Measurements from ENCODE around the gene EDIL3. TPM values are rescaled to one million over a fixed set of nuclear protein-coding genes. Genes with fewer than 3 reads are reported as not detected.
"Not testable (repeated sequence)": the region's sequence is repeated elsewhere in the genome, so short reads cannot be mapped to it uniquely, and the experiment has no call there.

The EDIL3 gene
- total RNA-seq, 1 donor from 2014 or later = 45.9 TPM

DNA sequence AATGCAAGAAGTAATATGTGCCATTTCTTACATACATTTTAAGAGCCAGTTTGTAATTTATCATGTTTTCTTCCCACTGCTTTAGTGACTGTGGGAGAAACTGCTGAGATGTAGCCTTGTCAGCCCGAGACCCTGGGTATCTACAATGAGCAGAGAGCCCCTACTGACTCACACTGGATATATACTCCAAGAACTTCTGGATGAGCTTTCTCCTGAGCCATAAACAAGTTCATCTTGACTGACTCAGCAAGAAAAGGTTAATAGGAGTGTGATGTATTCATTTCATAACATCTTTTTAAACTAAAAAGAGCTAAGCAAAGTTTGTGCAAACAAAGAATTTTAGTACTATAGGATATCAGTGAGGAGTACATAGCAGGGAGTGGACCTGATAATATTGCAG, 182.5 kb downstream of the EDIL3 start:
- no peak for DNase-seq (ENCODE audit: extremely low read depth, low read depth, low spot score)

DNA sequence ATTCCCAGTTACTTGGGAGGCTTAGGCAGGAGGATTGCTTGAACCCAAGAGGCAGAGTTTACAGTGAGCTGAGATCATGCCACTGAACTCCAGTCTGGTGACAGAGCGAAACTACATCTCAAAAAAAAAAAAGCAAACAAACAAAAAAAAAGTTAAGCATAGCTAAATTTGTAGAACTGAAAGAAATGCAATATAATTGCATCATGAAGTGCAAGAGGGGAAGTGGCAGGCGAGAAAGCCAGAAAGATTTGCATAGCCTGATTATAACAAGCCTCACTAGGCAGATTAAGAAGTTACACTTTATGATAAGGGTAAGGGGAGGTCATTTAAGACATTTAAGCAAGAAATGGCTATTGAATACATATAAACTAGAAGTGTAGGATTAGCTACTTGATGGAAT, 187.1 kb downstream of the EDIL3 start:
- no peak for DNase-seq (ENCODE audit: extremely low read depth, low read depth, low spot score)

DNA sequence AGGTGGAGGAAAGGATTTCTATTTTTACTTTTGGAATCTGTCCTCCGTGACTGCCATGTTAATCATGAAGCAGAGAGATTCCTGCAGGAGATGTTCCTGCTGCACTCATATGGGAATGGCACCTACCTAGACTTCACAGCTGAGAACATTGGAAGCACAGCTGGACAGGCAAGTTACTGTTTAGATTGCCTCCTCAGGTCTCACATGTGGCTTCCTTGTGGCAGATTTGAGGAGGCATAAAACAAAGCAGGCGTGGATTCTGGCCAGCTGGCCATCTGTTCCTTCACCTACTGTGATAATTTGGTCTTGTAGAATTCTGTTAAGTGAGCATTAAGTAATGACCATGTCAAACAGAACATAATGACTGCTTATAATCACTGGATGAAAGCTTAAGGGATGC, 193.4 kb downstream of the EDIL3 start:
- DNase-seq (ENCODE audit: extremely low read depth, low read depth, low spot score) = no peak

- no peak for DNase-seq (ENCODE audit: extremely low read depth, low read depth, low spot score)
Observed at GRCh38 chr5:84184857-84185256, 199.8 kb downstream of the EDIL3 start.

GRCh38 chr5:84181093-84181492, 203.6 kb downstream of the EDIL3 start:
- no peak for DNase-seq (ENCODE audit: extremely low read depth, low read depth, low spot score)

DNA sequence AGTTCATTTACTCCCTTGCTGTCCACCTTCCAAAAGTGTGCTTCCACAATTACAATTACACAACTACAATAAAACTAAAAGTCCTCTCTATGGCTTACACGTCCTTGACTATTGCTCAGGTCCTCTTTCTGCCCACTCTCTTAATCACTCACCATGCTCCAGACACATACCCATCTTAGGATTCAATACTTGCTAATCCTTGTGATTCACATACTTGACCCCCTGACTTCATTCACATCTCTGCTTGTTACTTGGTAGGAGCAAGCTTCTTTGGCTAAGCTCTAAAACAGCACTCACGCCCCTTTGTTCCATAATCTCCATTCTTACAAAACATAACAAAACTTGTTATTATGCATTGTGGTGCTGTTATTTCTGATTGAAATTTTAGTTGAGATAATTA, 215.8 kb downstream of the EDIL3 start:
- DNase-seq (ENCODE audit: extremely low read depth, low read depth, low spot score) = no peak

DNA sequence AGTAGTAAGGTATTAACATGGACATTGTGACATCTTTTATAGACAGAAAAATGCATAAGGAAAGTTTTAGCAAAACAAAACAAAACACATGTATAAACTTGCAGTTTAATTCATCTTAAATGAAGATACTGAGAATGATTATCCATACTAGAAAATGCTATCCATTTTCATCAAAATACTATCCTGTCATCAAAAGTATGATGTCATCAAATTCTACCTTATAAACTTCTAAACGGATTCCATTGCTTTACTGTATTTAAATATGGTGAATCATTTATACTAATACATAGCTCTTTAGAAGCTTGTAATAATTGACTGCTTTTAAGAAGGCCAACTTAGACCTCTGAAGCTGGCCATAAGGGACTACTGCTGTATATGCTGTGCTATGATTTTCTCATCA, 221.0 kb downstream of the EDIL3 start:
- DNase-seq (ENCODE audit: extremely low read depth, low read depth, low spot score) = no peak

DNA sequence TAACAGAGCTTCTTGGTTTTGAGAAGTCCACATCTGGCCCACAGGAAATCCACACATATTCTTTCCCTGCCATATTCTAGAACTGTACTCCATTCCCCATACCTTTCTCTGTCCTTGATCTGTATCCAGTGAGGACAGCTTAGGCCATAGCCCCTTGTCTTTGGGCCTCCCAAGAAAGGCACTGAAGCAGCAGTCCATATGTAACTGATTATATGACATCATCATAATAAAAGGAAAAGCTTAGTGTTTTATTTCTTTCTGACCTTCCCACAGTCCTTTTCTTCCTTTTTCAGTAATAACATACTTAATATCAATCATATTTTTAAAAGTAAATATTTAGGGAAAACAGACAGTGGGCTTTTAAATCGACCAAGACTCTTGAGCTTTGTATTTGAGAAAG, 222.0 kb downstream of the EDIL3 start:
- no peak for DNase-seq (ENCODE audit: extremely low read depth, low read depth, low spot score)

- DNase-seq (ENCODE audit: extremely low read depth, low read depth, low spot score) = not testable (repeated sequence)
Observed at GRCh38 chr5:84160650-84161049, 224.0 kb downstream of the EDIL3 start.

DNA sequence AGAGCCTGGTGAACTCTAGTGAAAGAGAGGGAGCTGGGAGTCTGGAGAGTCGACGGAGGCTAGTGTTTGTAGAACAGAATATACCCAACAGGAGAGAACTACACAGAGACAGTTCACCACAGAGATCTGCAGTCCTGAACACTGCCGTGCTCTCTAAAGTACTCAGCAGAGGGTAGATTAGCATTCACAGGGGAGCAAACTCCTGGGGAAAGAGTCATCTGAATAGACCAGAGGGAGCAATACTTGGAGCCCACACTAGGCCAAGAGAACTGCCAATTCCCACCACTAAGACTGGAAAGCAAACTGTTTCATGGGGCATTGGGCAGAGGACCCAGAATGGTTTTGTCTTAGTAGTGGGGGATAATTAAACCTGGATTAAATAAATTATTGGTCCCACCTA, 235.6 kb downstream of the EDIL3 start:
- no peak for DNase-seq (ENCODE audit: extremely low read depth, low read depth, low spot score)

- no peak for DNase-seq (ENCODE audit: extremely low read depth, low read depth, low spot score)
Observed at GRCh38 chr5:84148651-84149050, 236.0 kb downstream of the EDIL3 start.

DNA sequence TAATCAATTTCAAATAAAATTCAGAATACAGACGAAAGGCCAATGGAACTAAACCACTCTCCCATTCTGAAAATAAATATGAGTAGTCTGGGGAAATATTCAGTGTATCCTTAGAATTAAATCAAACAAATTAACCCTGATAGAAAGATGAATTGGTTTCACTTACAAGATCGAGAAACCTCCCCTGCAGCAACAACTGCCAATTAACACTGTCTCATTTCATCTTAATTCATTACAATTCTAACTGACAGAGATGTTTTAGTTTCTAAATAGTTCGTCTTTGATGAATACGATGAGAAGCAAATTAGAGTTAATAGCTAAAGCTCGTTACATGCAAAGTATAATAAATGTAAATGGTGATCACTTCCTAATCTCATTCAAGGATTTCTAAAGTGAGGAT, 247.1 kb downstream of the EDIL3 start:
- DNase-seq (ENCODE audit: extremely low read depth, low read depth, low spot score) = no peak

GRCh38 chr5:84131372-84131771, 253.3 kb downstream of the EDIL3 start:
- DNase-seq (ENCODE audit: extremely low read depth, low read depth, low spot score) = no peak

DNA sequence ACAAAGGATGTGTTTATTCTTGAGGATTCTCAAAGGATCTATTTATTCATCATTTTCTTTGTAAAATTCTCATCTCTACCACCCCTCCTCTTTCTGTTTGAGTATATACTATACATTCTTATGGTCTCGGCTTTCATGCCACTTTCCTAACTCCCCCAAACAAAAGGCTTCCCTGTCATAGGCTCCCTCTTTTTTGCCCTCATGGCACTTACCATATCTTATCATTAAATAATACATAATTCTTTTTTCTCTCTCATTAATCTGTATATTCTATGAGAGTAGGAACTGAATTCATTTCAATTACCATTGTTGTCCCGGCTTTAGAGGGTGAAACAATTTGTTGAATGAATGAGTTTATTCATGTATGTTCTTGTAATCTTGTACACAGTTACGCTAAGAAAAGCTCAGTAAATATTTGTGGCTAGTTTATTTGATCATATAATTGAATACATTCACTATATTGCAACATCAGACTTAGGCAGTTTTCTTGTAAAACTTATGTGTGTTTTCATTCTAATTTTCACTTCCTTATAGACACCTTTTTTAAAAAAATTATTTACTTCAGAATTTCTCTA, 254.6 kb downstream of the EDIL3 start:
- no peak for DNase-seq (ENCODE audit: extremely low read depth, low read depth, low spot score)

GRCh38 chr5:84125216-84125615, 259.5 kb downstream of the EDIL3 start:
- no peak for DNase-seq (ENCODE audit: extremely low read depth, low read depth, low spot score)

DNA sequence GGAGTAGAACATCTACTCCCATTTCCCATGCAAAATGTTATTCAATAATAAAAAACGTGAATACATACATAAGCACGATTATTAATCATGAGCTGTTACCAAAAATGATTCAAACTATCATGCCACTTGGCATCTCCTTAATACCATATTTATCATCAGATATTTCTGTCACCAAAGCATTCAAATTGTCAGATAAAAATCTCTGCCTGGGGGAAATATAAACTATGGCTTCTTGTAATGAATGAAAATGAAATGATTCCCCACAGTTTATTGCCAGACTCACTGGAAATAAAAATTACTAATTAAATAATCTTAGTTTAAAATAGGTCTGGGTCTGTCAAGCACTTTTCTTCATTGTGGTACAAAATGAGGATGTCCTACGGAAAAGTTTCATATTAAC, 265.4 kb downstream of the EDIL3 start:
- DNase-seq (ENCODE audit: extremely low read depth, low read depth, low spot score) = no peak

DNA sequence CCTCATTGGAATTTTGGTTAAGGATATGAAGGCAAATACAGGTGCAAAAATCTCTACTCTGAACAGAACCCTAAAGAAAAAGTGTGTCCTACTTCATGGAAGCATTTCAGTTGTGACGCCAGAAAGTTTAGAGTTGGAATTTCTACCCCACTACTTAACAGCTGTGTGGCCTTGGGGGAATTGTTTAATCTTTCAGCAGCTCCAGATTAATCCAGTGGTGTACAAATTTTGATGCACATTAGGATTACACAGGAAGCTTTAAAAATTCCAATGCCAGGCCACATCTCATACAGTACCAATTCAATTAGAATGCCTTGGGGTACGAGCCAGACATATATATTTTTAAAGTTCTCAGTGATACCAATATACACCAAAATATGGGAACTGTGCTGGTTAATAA, 266.1 kb downstream of the EDIL3 start:
- DNase-seq (ENCODE audit: extremely low read depth, low read depth, low spot score) = no peak

DNA sequence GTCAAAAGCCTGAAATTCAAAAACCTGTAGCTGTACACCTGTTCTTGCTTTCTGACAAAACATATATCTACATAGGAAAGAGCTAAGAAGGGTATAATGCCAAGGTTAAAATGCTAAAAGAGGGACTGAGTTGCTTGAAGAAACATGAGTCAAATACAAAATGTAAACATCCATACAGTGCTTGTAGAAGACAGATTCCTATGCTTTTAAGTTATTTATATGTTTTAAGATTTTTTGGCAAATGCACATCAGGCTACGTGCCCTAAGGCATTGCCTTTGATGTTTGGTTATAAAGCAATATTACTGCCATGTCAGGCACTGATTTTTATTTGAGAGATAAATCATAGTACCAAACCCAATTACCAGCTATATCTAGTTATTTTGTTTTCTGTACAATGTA, 269.0 kb downstream of the EDIL3 start:
- DNase-seq (ENCODE audit: extremely low read depth, low read depth, low spot score) = no peak

- DNase-seq (ENCODE audit: extremely low read depth, low read depth, low spot score) = no peak
Observed at GRCh38 chr5:84113246-84114105, 271.2 kb downstream of the EDIL3 start.

DNA sequence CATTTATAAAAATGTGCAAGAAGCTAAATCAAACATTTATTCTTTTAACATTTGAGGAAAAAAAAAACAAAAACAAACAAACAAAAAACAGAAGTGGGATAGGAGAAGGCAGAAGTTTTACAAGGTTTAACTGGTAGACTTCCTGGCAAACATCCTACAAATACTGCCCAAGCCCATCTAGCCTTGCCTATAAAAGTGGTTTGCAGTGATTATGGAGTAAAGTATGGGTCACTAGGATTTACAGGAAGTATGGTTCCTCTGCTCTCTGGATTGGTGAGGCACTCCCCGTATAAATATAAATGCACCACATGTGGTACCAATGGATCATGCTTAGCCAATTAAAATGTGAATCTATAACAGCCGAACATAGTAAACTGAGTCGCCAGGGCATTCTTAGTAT, 291.9 kb downstream of the EDIL3 start:
- DNase-seq (ENCODE audit: extremely low read depth, low read depth, low spot score) = no peak

GRCh38 chr5:84091127-84091799, 293.4 kb downstream of the EDIL3 start:
- no peak for DNase-seq (ENCODE audit: extremely low read depth, low read depth, low spot score)

GRCh38 chr5:84088996-84089395, 295.7 kb downstream of the EDIL3 start:
- no peak for DNase-seq (ENCODE audit: extremely low read depth, low read depth, low spot score)

Measured in glomerular endothelial cell (primary cell).